KMS-11 (cell line): ENCODE results near the gene TEX101.

Source experiments
- H2AFZ ChIP-seq: fragments of 200-600 bp; sonication (generic); 2 replicates; pipeline ENCODE4 v1.6.1; 2016; ENCODE audit warnings: antibody characterized with exemption, mixed run types, low read depth
- H3K27ac ChIP-seq: fragments of 200-600 bp; sonication (generic); 2 replicates; pipeline ENCODE4 v1.6.1; 2016; ENCODE audit warnings: mild to moderate bottlenecking, mixed run types
- H3K27me3 ChIP-seq: fragments of 200-600 bp; sonication (generic); 2 replicates; pipeline ENCODE4 v1.6.1; 2017; ENCODE audit warnings: mild to moderate bottlenecking, low read depth, mixed run types, moderate library complexity; ENCODE audit not compliant: insufficient read depth
- H3K36me3 ChIP-seq: fragments of 200-600 bp; sonication (generic); 2 replicates; pipeline ENCODE4 v1.6.1; 2017; ENCODE audit warnings: mild to moderate bottlenecking, mixed run types; ENCODE audit not compliant: insufficient read depth
- H3K4me1 ChIP-seq: fragments of 200-600 bp; sonication (generic); 2 replicates; pipeline ENCODE4 v1.6.1; 2016; ENCODE audit warnings: mild to moderate bottlenecking, low read depth, mixed run types; ENCODE audit not compliant: poor library complexity, severe bottlenecking
- H3K4me2 ChIP-seq: fragments of 200-600 bp; sonication (generic); 2 replicates; pipeline ENCODE4 v1.7.0; 2016; ENCODE audit warnings: mild to moderate bottlenecking, mixed run types
- H3K4me3 ChIP-seq: fragments of 200-600 bp; sonication (generic); IDR thresholded peaks from 2 replicates; pipeline ENCODE4 v1.6.1; 2017; ENCODE audit warnings: low read depth, low read length, mixed read lengths; ENCODE audit not compliant: insufficient read depth
- H3K79me2 ChIP-seq: fragments of 200-600 bp; sonication (generic); 2 replicates; pipeline ENCODE4 v1.6.1; 2016; ENCODE audit warnings: low read depth, mixed run types; ENCODE audit not compliant: insufficient read depth
- H3K9ac ChIP-seq: fragments of 200-600 bp; sonication (generic); 2 replicates; pipeline ENCODE4 v1.6.1; 2016; ENCODE audit warnings: mild to moderate bottlenecking, mixed run types
- H4K20me1 ChIP-seq: fragments of 200-600 bp; sonication (generic); 2 replicates; pipeline ENCODE4 v1.6.1; 2016; ENCODE audit warnings: mild to moderate bottlenecking, mixed run types; ENCODE audit not compliant: insufficient read depth
- CTCF ChIP-seq: fragments of 200-600 bp; sonication (generic); conservative IDR thresholded peaks from 2 replicates; pipeline ENCODE4 v1.6.1; 2017; ENCODE audit warnings: low read depth, mild to moderate bottlenecking, antibody characterized with exemption, low read length, moderate library complexity, mixed read lengths

The TEX101 gene

DNA sequence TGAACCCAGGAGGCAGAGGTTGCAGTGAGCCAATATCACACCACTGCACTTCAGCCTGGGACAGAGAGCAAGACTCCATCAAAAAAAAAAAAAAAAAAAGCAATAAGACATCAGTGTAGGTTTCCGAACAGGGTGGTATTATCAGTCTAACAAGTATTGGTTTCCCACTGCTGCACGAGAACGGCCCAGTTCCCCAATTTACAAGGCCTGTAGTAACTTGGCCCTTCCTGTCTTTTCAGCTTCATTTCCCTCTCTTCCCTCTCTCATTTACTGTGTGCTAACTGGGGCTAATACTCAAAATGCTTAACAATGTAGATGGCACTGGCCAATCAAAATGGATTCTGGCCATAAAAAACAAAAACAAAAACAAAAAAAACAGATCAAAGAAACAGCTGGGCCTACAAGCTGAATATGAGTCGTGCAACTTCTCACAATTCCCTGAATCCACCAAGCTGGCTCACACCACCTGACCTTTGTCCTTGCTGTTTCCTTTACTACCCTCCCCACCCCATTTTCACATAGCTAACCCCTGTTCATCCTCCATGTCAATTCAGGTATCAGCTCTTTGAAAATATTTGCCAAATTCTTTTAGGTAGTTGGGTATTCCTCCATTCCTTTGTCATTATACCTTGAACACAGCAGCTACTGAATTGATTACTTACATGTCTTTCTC is 2.4 kb downstream of the TEX101 start:
- no peak for TF ChIP-seq CTCF
- Histone ChIP-seq H3K36me3 (no peaks in the 10 kb centered on the region), H3K4me3 (no peak overlapping the region), H3K27me3 (no peaks in the 10 kb centered on the region), H3K4me2 (no peak overlapping the region), H4K20me1 (no peaks in the 10 kb centered on the region), H3K27ac (no peak overlapping the region), H2AFZ (no peak overlapping the region), H3K4me1 (no peaks in the 10 kb centered on the region), H3K9ac (no peak overlapping the region), H3K79me2 (no peaks in the 10 kb centered on the region)

DNA sequence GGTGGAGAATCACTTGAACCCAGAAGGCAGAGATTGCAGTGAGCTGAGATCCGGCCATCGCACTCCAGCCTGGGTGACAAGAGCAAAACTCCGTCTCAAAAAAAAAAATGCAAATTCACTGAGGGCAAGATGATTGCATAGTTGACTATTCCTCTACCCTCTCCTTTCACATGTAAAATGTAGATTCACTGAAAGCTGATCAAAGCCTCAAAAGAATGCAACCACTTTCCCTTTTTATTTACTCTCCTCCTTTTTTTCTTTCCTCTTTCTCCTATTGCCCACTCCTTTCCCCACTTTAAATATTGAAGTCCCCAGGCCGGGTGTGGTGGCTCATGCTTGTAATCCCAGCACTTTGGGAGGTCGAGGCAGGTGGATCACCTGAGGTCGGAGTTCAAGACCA is 6.3 kb downstream of the TEX101 start:
- Histone ChIP-seq H3K9ac (no peak overlapping the region), H3K4me3 (no peak overlapping the region), H3K27me3 (no peaks in the 10 kb centered on the region), H2AFZ (no peak overlapping the region), H3K4me2 (no peak overlapping the region), H3K79me2 (no peaks in the 10 kb centered on the region), H3K4me1 (no peaks in the 10 kb centered on the region), H3K27ac (no peak overlapping the region), H4K20me1 (no peaks in the 10 kb centered on the region), H3K36me3 (no peaks in the 10 kb centered on the region)
- TF ChIP-seq CTCF: no peak

DNA sequence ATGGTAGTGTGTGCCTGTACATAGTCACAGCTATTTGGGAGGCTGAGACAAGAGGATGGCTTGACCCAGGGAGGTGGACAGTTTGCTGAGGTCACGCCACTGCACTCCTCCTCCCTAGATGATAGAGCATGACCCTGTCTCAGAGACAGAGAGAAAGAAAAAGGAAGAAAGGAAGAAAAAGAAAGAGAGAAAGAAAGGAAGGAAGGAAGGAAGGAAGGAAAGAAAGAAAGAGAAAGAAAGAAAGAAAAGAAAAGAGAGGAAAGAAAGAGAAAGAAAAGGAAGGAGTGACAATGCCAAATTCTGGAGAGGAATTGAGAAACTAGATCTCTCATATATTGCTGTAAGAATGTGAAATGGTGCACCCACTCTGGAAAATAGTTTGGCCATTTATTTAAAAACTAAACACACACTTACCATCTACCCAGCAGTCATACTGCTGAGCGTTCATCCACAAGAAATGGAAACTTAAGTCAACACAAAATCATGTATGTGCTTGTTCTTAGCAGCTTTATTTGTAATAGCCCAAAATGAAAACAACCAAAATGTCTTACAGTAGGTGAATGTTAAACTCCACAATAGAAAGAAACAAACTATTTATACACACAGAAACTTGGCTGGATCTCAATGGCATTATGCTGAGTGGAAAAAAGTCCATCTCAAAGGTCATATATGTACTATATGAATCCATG is 7.5 kb downstream of the TEX101 start:
- Histone ChIP-seq H3K4me2 (no peak overlapping the region), H4K20me1 (no peaks in the 10 kb centered on the region), H3K27me3 (no peaks in the 10 kb centered on the region), H3K79me2 (no peaks in the 10 kb centered on the region), H3K36me3 (no peaks in the 10 kb centered on the region), H3K9ac (no peak overlapping the region), H3K4me3 (no peak overlapping the region), H2AFZ (no peak overlapping the region), H3K4me1 (no peaks in the 10 kb centered on the region), H3K27ac (no peak overlapping the region)
- TF ChIP-seq CTCF: no peak

GRCh38 chr19:43422689-43423066 is 8.0 kb downstream of the TEX101 start:
- Histone ChIP-seq H3K4me2 (no peak overlapping the region), H3K27ac (no peak overlapping the region), H2AFZ (no peak overlapping the region), H3K4me1 (no peaks in the 10 kb centered on the region), H3K79me2 (no peaks in the 10 kb centered on the region), H3K27me3 (no peaks in the 10 kb centered on the region), H4K20me1 (no peaks in the 10 kb centered on the region), H3K4me3 (no peak overlapping the region), H3K36me3 (no peaks in the 10 kb centered on the region), H3K9ac (no peak overlapping the region)
- no peak for TF ChIP-seq CTCF
